Thyroid gland (tissue), 4 donors: Measurements from ENCODE around the gene TMEM37.

ENCODE experiments used
- POLR2A ChIP-seq, 2 donors: fragments of 450-650 bp; IDR thresholded peaks; one replicate each; pipeline ENCODE4 v1.6.1; 2017; ENCODE audit warnings: antibody characterized with exemption in 2 of 2, mild to moderate bottlenecking in 2 of 2, moderate library complexity in 1 of 2
- TF ChIP-seq, protein P1 (sequence below), 6 experiments: fragments of 200-600 bp in 3 of 6; fragments of 450-650 bp in 3 of 6; sonication (generic) in 3 of 6; IDR thresholded peaks; one replicate each; pipeline ENCODE4 v1.5.1; 2016 to 2019; ENCODE audit warnings: antibody characterized with exemption in 6 of 6, mild to moderate bottlenecking in 2 of 6, inconsistent platforms in 1 of 6, moderate library complexity in 1 of 6

DNA sequence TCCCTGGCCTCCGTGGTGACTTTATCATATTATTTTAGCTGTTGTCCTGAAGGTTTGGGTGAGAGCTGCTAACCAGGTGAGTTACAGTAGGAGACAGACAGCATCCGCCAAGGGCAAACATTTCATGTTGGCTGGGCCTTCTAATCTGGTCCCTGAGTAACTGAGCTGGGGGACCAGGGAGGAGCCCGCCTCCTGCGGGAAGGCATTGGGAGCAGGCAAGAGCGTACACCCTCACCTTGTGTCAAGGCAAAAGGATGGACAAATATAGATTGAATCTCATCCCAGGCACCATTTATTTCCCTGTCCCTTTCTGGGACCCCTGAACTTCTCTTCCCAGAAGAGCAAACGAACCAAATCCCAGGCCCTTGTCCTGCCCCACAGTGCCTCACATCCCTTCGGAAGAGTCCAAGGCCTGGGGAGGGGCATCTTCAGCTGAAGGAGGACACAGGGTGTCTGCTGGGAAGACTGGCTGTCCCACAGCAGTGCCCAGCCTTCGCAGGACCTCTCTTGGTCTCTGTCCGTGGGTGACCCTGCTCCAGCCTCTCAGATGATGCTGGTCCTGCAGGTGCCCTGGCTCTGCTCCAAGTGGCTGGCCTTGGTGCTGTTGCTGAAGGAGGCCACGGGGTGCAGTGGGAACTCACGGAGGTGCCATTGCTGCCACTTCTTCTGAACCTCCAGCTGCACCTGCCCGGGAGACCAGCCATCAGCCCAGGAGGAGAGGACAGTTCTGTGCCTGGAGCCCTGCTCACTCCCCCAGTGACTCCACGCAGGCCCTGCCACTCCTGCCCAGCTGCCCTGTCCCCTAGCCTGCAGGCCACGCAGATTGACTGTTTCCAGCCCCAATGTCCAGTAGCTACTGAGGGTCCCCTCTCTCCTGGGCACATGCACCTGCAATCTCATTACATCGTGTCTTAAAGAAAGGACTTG lies 8.2 kb downstream of the TMEM37 start:
- TF ChIP-seq, protein P1, sequence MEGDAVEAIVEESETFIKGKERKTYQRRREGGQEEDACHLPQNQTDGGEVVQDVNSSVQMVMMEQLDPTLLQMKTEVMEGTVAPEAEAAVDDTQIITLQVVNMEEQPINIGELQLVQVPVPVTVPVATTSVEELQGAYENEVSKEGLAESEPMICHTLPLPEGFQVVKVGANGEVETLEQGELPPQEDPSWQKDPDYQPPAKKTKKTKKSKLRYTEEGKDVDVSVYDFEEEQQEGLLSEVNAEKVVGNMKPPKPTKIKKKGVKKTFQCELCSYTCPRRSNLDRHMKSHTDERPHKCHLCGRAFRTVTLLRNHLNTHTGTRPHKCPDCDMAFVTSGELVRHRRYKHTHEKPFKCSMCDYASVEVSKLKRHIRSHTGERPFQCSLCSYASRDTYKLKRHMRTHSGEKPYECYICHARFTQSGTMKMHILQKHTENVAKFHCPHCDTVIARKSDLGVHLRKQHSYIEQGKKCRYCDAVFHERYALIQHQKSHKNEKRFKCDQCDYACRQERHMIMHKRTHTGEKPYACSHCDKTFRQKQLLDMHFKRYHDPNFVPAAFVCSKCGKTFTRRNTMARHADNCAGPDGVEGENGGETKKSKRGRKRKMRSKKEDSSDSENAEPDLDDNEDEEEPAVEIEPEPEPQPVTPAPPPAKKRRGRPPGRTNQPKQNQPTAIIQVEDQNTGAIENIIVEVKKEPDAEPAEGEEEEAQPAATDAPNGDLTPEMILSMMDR (IDR thresholded peaks at IDR 0.05): no peak
- no peak for TF ChIP-seq POLR2A (IDR thresholded peaks at IDR 0.05)
